HepG2 (cell line): ENCODE results near the gene ULK3. TPM values are rescaled to one million over a fixed set of nuclear protein-coding genes. Genes with fewer than 3 reads are reported as not detected.

Experiments
- ATAC-seq: fragments of 200-7000 bp; cut with Tn5 transposase; 3 replicates; pipeline ENCODE4 v1.9.1; 2020; ENCODE audit warnings: mild to moderate bottlenecking, moderate library complexity
- BruUV-seq: library from RNA; stranded (reverse); fragments of 400-500 nt; replicated peaks from 2 replicates; lab custom pipeline; 2021; lab: Mats Ljungman, UMichigan
- CTCF ChIA-PET: fragments of 300-600 bp; formaldehyde crosslinking; extraction: SDS; loops from one replicate; lab custom pipeline; 2021; ENCODE audit warnings: low total read pairs, inconsistent platforms, low intra/inter-chr PET ratio; lab: Yijun Ruan, JAX
- POLR2A ChIA-PET: fragments of 350-600 bp; sonication (Branson Sonifier 250); formaldehyde crosslinking; loops from one replicate; lab custom pipeline; 2020; ENCODE audit warnings: antibody characterized with exemption, inconsistent platforms; lab: Yijun Ruan, JAX
- DNase-seq: peaks from one replicate; pipeline ENCODE4 v3.0.0-alpha.2; 2015; ENCODE audit warnings: low spot score
- FAIRE-seq: peaks from 3 replicates; lab custom pipeline; 2011; peaks lifted over from hg19 to GRCh38; lab: Jason Lieb, UNC
- H2AFZ ChIP-seq: one replicate; pipeline ENCODE4 v1.6.1; 2011; ENCODE audit warnings: low read length, inconsistent platforms
- H3K27ac ChIP-seq: fragments of 300-600 bp; 3 replicates; pipeline ENCODE4 v1.8.0; 2011; ENCODE audit warnings: mixed run types, mild to moderate bottlenecking, mixed read lengths, low read length, inconsistent platforms; ENCODE audit not compliant: insufficient read depth; ENCODE audit errors: extremely low read length
- H3K27me3 ChIP-seq, 2 experiments: fragments of 200-600 bp in 1 of 2; 2 replicates in 1 of 2; 3 replicates in 1 of 2; pipeline versions ENCODE4 v1.6.0 to v1.8.0; 2011; ENCODE audit warnings: low read length in 2 of 2, mild to moderate bottlenecking in 2 of 2, moderate library complexity in 2 of 2, inconsistent platforms in 1 of 2; ENCODE audit not compliant: insufficient read depth in 2 of 2, control insufficient read depth in 1 of 2
- H3K36me3 ChIP-seq, 2 experiments: fragments of 200-600 bp in 1 of 2; replicated peaks in 1 of 2; 2 replicates in 1 of 2; 3 replicates in 1 of 2; pipeline versions ENCODE4 v1.5.1 to v1.8.0; 2011; ENCODE audit warnings: low read length in 2 of 2, inconsistent platforms in 1 of 2; ENCODE audit not compliant: insufficient read depth in 2 of 2, control insufficient read depth in 1 of 2
- H3K4me1 ChIP-seq: 2 replicates; pipeline ENCODE4 v1.5.1; 2012; ENCODE audit warnings: low read length, inconsistent platforms; ENCODE audit not compliant: insufficient read depth
- H3K4me2 ChIP-seq: 2 replicates; pipeline ENCODE4 v1.6.0; 2011; ENCODE audit warnings: low read depth, low read length, inconsistent platforms
- H3K4me3 ChIP-seq, 3 experiments: fragments of 200-600 bp in 1 of 3; sonication (generic), shearing (Covaris generic) in 1 of 3; replicated peaks in 1 of 3; 2 replicates each; pipeline ENCODE4 v1.5.1; 2011 to 2016; ENCODE audit warnings: low read length in 3 of 3, inconsistent platforms in 2 of 3, low read depth in 2 of 3, mild to moderate bottlenecking in 2 of 3, control low read depth in 1 of 3, mixed read lengths in 1 of 3; ENCODE audit not compliant: insufficient read depth in 1 of 3
- H3K79me2 ChIP-seq: one replicate; pipeline ENCODE4 v1.6.1; 2011; ENCODE audit warnings: low read length, inconsistent platforms; ENCODE audit not compliant: insufficient read depth
- H3K9ac ChIP-seq: 2 replicates; pipeline ENCODE4 v1.6.0; 2011; ENCODE audit warnings: mild to moderate bottlenecking, low read depth, low read length, inconsistent platforms; ENCODE audit not compliant: insufficient read depth
- H3K9me3 ChIP-seq: 2 replicates; pipeline ENCODE4 v1.5.1; 2012; ENCODE audit warnings: mild to moderate bottlenecking, low read length
- H4K20me1 ChIP-seq: 2 replicates; pipeline ENCODE4 v1.6.0; 2011; ENCODE audit warnings: inconsistent platforms, mild to moderate bottlenecking, low read length, moderate library complexity; ENCODE audit not compliant: insufficient read depth
- HNF4A ChIP-seq: sonication (generic); formaldehyde crosslinking; IDR thresholded peaks from 2 replicates; pipeline ENCODE4 v1.4.0; 2020; ENCODE audit warnings: missing genetic modification reagents
- KAT2B ChIP-seq: fragments of 150-350 bp; IDR thresholded peaks from 2 replicates; pipeline ENCODE4 v1.6.1; 2014; ENCODE audit warnings: low read depth, low read length, borderline replicate concordance
- YEATS2 ChIP-seq: sonication (generic); formaldehyde crosslinking; IDR thresholded peaks from 2 replicates; pipeline ENCODE4 v1.4.0; 2020; ENCODE audit warnings: missing genetic modification reagents, borderline replicate concordance
- ZSCAN22 ChIP-seq: sonication (generic); formaldehyde crosslinking; IDR thresholded peaks from 2 replicates; pipeline ENCODE4 v1.4.0; 2020; ENCODE audit warnings: mild to moderate bottlenecking, missing genetic modification reagents
- WGBS: methylation state at CpG from one replicate; pipeline ENCODE4 v1.1.6; 2017; ENCODE audit warnings: low lambda C conversion rate; 5-methylcytosine and 5-hydroxymethylcytosine counted together
- in situ Hi-C: cut with HindIII; loops from 2 replicates; pipeline ENCODE4 v1.10.0; 2017; ENCODE audit warnings: low pct_unique_long_range_greater_than_20kb; ENCODE audit not compliant: extremely low pct_ligation_motif_present
- intact Hi-C: fragments of 100-400 bp; cut with micrococcal nuclease; formaldehyde crosslinking; loops from one replicate; pipeline ENCODE4 v1.10.0; 2022; ENCODE audit not compliant: unreplicated experiment
- polyA plus RNA-seq, 8 experiments: library from polyadenylated mRNA; depleted of rRNA in 3 of 8; stranded (reverse) in 7 of 8; unstranded in 1 of 8; fragments of >200 nt; fragmentation: Illumina TruSeq in 4 of 8; extraction: Trizol in 4 of 8; gene quantifications; 2 replicates each; pipeline versions ENCODE4 v1.2.1 to v1.2.3, GENCODE V29; 2011 to 2016; ENCODE audit warnings: low read depth in 4 of 8, missing spikeins in 1 of 8, mixed read lengths in 1 of 8; ENCODE audit not compliant: insufficient read depth in 1 of 8
- total RNA-seq, 5 experiments: library from RNA; depleted of rRNA; stranded (reverse); fragments of >200 nt; fragmentation: Illumina TruSeq; extraction: Trizol; gene quantifications; 2 replicates each; pipeline ENCODE4 v1.2.3, GENCODE V29; 2016; ENCODE audit warnings: low read depth in 1 of 5
- TF ChIP-seq, protein P1 (sequence below): sonication (generic); formaldehyde crosslinking; IDR thresholded peaks from 2 replicates; pipeline ENCODE4 v1.5.1; 2020; ENCODE audit warnings: mild to moderate bottlenecking, missing genetic modification reagents, moderate library complexity

ULK3 gene
- total and polyA plus RNA-seq, 2 of the 13 experiments (the other 11 are each of a cell fraction or from before 2014, with no cell fraction given): 15.2 to 23.7 TPM

DNA sequence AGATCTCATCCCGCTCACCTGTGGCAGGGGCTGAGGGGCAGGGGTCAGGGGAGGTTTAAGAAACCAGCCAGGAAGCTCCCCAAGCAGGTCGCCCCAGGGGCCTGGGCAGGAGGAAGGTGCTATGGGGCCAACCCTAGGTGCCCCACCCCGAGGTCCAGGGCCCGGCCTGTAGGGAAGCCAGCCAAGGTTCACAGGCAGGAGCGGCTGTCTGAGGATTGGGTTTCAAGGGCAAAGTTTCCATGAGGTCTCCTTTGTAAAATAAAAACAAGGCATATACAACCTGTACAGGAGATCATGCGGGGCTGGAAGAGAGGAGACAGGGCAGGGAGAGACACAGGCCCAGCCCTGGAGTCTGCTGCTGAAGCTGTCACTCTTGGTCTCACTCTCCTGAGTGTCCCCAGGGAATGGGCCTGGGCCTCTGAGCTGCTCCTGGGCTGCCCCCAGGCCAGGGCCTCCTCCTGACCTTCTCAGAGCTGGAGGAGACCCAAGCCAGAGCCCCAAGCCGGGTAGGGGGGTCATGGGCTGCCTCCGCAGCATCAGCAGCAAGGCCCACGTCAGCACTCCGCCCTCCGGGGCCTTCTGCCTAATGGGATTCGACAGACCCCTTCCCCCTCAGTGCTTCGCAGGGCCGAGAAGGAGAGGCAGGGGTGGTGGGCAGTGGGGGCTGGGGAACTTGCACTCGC lies 11.0 kb downstream of the ULK3 start:
- intact Hi-C loops (no loop called here), in situ Hi-C loops (no loop called here)
- Histone ChIP-seq H4K20me1 (no peaks in the 10 kb centered on the region), H3K9me3 (no peaks in the 10 kb centered on the region), H3K4me2 (peak overlapping the region; percentile 34; the same call in 1 of the 2 replicates), H3K27ac (no peak overlapping the region), H3K79me2 (no peaks in the 10 kb centered on the region), H3K36me3 (no peaks in the 10 kb centered on the region), H3K27me3 (peaks cover 3 to 35% of the 10 kb centered on the region in 2 experiments; a peak in 3 of 5 replicates), H3K4me1 (peaks cover 30% of the 10 kb centered on the region), H2AFZ (no peak overlapping the region), H3K4me3 (no peak overlapping the region; a peak in 1 of 6 replicates), H3K9ac (no peak overlapping the region)
- BruUV-seq: no TSS peak
- TF ChIP-seq HNF4A (CRISPR knock-in tag) (peak; percentile 11; the same call in 1 of the 2 replicates), KAT2B (no peak), ZSCAN22 (CRISPR knock-in tag) (no peak), YEATS2 (CRISPR knock-in tag) (no peak)
- TF ChIP-seq, protein P1, sequence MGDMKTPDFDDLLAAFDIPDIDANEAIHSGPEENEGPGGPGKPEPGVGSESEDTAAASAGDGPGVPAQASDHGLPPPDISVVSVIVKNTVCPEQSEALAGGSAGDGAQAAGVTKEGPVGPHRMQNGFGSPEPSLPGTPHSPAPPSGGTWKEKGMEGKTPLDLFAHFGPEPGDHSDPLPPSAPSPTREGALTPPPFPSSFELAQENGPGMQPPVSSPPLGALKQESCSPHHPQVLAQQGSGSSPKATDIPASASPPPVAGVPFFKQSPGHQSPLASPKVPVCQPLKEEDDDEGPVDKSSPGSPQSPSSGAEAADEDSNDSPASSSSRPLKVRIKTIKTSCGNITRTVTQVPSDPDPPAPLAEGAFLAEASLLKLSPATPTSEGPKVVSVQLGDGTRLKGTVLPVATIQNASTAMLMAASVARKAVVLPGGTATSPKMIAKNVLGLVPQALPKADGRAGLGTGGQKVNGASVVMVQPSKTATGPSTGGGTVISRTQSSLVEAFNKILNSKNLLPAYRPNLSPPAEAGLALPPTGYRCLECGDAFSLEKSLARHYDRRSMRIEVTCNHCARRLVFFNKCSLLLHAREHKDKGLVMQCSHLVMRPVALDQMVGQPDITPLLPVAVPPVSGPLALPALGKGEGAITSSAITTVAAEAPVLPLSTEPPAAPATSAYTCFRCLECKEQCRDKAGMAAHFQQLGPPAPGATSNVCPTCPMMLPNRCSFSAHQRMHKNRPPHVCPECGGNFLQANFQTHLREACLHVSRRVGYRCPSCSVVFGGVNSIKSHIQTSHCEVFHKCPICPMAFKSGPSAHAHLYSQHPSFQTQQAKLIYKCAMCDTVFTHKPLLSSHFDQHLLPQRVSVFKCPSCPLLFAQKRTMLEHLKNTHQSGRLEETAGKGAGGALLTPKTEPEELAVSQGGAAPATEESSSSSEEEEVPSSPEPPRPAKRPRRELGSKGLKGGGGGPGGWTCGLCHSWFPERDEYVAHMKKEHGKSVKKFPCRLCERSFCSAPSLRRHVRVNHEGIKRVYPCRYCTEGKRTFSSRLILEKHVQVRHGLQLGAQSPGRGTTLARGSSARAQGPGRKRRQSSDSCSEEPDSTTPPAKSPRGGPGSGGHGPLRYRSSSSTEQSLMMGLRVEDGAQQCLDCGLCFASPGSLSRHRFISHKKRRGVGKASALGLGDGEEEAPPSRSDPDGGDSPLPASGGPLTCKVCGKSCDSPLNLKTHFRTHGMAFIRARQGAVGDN (CRISPR knock-in tag): 0 out of 2 replicates have a peak, but pooled peaks have one; percentile 16
- FAIRE-seq (no peak), ATAC-seq (peak; percentile 13; the same call in 2 of the 3 replicates), DNase-seq (no peak)
- 22% methylated on average over 12 of the region's 15 CpGs for WGBS
- POLR2A ChIA-PET: no interaction called here
- CTCF ChIA-PET: no interaction called here
